GM21619 (cell line): ENCODE results near the gene RPTOR.

Experiments
- ATAC-seq: cut with Tn5 transposase; IDR thresholded peaks from one replicate; pipeline ENCODE4 v1.9.1; 2021; ENCODE audit not compliant: unreplicated experiment

Gene RPTOR

DNA sequence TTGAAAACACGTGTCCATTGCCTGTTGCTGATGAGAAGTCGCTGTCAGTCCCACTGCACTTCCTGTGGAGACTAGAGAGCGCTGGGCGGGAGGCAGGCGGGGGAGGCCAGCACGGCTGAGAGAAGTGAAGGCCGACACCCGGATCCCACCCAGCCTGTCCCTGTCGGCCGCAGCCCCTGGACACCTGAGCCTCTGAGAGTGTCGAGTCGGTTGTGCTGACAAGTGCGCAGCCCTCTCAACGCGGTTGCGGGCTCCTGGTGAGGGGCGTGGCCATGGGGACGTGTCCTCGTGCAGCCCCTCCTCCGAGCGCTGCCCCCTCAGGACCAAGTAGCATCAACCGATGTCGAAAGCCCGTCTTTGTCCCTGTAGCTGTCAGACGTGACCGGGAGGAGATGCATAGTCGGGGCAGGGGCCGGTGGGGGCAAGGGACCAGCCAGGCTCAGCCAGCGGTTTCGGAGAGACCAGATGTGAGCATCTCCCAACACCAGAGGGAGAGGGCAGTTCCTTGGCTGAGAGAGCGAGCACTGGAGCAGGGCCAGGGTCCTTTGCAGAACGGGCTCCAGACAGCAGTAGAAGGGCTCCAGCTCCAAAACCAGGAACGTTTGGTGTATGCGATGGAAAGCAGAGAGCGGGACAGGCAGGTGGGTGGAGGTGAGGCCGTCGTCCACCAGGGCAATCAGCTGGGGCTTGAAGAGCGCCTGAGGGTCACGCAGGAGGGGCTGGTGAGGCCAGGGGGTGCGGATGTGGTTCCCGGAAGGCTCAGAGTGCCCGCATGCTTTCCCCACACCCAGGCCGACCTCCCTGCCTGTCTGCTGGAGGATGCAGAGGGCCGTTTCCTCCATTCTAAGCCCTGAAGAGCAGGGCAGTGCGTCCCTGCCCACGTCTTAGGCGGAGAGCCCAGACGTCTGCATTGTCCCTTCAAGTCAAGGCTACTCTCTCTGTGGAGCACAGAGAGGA, 403.7 kb downstream of the RPTOR start:
- no peak for ATAC-seq

DNA sequence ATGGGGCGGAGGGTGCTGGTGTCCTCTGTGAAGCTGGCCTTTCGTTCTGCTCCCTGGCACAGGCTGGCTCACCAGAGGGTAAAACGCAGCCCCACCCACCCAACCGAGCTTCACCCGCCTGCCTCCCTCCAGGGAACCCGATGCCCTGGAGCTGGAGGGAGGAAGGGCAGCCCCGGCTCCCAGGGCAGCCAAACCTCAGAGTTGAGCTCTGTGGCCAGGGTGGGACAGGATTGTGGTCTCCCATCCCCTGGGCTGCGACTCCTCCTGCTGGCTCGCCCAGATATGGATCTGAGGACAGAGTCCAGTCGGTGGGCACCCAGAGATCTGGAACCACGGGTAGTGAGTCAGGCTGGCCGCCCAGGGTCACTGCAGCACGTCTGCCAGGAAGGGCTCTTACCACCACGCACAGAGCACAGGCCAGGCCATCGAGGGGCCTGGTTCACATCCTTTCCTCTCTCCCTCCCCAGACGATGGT, 404.4 kb downstream of the RPTOR start:
- no peak for ATAC-seq

DNA sequence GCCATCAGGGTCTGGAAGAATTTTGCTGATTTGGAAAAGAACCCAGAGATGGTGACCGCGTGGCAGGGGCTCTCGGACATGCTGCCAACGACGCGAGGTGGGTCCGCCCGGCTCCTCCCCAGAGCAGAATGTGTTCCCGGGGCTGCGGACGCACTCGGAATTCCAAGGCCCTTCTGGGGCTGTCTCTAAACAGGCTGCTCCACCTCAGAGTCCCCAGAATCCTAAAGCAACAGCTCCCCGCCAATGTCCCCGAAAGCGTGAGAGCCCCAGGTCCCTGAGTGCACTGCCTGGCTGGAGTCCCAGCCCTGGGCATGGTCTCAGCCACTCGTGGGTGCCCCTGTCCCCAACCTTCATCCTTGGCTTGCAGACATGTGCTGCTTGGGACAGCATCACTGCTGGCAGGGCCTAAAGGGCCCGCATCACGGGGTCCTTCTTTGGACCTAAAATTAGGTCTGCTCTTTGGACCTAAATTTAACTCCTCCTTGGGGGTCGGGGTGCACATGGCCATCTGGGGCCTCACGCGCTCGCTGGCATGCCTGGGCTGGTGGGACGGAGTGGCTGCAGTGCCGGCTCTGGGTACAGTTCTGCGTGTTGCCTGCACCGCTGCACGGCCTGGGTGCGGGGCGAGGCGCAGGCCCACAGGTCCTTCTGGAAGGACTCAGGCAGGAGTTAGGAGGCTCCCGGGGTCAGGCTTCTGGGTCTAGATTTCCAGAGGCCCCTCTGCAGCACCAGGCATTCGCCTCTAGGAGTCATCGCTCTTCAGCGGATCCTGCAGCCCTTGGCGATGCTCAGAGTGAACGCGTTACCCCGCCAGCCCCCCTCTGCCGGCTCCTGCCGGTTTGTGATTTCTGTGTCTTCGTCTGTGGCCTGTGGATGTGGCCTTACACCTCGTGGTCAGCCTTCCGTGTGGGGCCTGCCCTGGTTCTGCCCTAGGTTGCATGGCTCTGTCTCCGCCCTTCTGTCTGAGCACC, 405.1 kb downstream of the RPTOR start:
- no peak for ATAC-seq

- ATAC-seq = no peak
These were observed 406.0 kb downstream of the RPTOR start for GRCh38 chr17:80950466-80951120.

GRCh38 chr17:80951121-80952090, 406.8 kb downstream of the RPTOR start:
- ATAC-seq = no peak

DNA sequence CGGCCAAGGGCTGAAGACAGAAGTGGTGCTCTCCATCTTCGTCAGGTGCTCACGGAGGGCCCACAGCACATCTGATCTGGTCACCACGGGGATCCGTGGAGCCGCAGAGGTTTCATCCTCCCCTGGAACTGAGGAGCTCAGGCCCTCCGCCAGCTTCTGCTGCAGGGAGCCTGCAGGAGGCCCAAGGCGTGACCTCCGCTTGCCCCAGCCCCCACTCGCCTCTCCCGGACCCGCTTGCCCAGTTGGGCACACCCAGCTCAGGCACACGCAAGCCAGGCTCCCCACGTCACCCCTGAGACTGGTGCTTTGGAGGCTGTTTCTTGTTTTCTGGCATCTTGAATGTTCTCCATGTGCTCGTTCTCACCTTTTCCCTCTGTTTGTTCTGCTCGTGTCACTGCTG, 407.7 kb downstream of the RPTOR start:
- ATAC-seq = no peak

GRCh38 chr17:80953471-80954315, 409.1 kb downstream of the RPTOR start:
- no peak for ATAC-seq

DNA sequence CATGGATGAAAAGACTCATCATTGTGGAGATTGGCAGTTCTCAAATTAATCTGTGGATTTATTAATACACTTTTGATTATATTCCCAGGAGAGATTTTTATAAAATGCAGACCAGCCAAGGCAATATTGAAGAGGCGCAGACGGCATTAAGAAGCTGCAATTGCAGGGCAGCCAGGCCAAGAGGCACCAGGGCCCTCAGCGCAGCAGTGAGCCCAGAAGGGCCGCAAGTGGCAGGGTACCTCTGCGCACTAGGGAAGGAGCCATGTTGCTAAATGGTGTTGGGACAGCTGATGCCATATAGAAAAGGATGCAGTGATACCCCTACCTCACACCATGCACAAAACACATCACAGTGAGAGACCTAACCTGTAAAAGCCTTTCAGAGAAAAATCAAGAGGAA, 410.4 kb downstream of the RPTOR start:
- no peak for ATAC-seq

DNA sequence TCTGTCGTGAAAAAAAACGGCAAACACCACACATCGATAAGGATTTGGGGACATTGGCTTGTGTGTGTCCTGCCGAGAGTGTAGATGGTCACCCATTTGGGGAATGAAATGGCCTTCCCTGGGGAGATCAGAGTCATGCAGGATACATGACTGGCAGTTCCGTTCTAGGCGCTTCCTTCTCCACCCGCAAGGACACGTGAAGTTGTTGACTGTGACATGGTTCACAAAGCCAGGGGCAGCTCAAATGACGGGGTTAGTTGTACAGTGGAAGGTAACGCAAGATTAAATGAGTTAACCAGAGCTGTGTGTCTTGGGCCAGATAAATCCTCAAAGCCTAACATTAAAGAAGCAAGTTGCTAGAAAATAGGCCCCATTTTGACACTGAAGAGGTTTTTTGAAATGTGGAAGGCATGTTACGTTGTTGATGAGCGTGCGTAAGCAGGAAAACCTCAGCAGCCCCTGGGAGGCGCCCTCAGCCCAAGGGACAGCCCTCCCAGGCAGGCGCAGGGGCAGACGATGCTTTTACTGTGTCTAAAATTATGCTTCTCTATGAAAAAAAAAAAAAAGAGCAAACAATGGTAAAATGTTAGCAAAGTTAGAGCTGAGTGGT, 411.1 kb downstream of the RPTOR start:
- ATAC-seq = no peak

GRCh38 chr17:80956321-80957190, 411.9 kb downstream of the RPTOR start:
- no peak for ATAC-seq

- no peak for ATAC-seq
These were observed 412.9 kb downstream of the RPTOR start for GRCh38 chr17:80957461-80957941.

- no peak for ATAC-seq
These were observed 414.8 kb downstream of the RPTOR start for GRCh38 chr17:80959330-80960036.

- ATAC-seq = no peak
These were observed 415.6 kb downstream of the RPTOR start for GRCh38 chr17:80960037-80960796.

DNA sequence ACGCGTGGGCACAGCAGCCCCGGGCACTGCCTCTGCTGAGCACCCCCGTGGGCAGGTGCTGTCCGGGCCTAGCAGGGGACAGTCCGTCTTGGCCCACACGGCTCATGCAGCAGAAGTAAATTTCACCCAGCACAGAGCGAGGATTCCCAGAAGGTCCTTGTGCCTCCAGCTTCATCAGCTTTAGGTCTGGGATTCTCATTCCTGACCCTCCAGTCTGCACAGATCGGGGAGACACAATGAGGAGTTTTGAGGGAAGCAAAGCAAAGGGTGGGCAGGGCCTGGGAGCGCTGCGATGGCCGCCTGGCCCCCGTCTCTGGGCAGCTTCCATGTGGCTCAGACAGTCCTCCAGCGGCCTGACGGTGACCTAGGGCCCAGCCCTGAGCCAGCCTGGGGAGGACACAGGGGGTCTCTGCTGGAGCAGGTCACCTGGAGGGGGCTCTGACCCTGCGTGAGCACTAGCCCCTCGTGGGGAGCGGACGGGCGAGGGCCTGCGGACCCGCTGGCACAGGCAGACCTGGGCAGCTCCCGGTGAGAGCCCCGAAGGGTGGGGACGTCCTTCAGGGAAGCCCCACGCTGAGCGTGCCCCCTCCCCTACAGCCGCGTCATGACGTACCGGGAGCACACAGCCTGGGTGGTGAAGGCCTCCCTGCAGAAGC, 416.3 kb downstream of the RPTOR start:
- ATAC-seq = no peak

DNA sequence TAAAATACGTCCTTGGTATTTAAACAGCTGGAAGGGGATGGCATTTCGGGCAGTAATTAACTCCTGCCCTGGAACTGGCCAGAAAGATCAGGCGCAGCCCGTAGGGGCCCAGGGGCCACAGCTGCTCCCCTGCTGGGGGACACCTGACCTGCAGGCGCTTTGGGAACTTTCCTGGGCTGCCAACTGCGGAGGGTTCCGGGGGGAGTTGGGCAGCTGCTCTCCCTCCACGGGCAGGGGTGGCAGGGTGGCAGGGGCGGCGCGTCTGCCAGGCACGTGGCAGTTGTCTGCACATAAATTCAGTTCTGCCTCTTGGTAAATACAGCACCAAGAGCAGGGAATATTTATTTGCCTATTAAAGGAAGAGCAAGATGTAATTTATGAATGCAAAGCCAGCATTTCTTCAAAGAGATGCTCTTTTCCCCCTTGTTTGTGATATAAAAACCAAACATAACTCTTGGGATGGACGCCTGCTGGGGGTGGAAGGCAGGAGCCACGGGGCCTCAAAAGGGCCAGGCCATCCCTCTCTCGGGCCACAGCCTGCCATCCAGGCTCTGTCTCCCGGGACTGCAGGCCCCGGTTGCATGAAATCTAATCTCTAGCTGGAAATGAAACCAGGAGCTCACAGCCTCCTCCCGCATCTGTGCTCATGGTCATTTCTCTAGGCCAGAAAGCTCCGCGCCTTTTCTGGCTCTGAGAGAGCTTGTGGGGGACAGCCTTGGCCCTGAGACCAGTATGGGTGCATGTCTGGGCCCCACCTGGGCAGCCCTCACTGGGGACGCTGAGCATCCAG, 417.1 kb downstream of the RPTOR start:
- no peak for ATAC-seq
